Endodermal cell (in vitro differentiated cells): Measurements from ENCODE around the gene MYDGF. TPM values are rescaled to one million over a fixed set of nuclear protein-coding genes. Genes with fewer than 3 reads are reported as not detected.
A peak's percentile ranks its signal among the peaks of the same experiment; 100 is the strongest.

Experiments
- DNase-seq: peaks from one replicate; pipeline ENCODE4 v3.0.0-alpha.2; 2017
- H3K27ac ChIP-seq: 2 replicates; pipeline ENCODE4 v1.5.1; 2013; ENCODE audit warnings: mild to moderate bottlenecking, low read depth, low read length, moderate library complexity
- H3K27me3 ChIP-seq: 2 replicates; pipeline ENCODE4 v1.6.1; 2013; ENCODE audit warnings: mild to moderate bottlenecking, low read length, moderate library complexity; ENCODE audit not compliant: insufficient read depth, control insufficient read depth, poor library complexity, severe bottlenecking
- H3K36me3 ChIP-seq: 2 replicates; pipeline ENCODE4 v1.7.0; 2013; ENCODE audit warnings: mild to moderate bottlenecking, low read length, moderate library complexity; ENCODE audit not compliant: control insufficient read depth, insufficient read depth
- H3K4me1 ChIP-seq: one replicate; pipeline ENCODE4 v1.7.0; 2013; ENCODE audit warnings: low read length; ENCODE audit not compliant: control insufficient read depth, insufficient read depth
- H3K4me3 ChIP-seq: 2 replicates; pipeline ENCODE4 v1.5.1; 2013; ENCODE audit warnings: mild to moderate bottlenecking, low read length, moderate library complexity
- H3K9ac ChIP-seq: 2 replicates; pipeline ENCODE4 v1.6.1; 2013; ENCODE audit warnings: mild to moderate bottlenecking, low read length, moderate library complexity; ENCODE audit not compliant: poor library complexity, severe bottlenecking; ENCODE audit errors: extremely low read depth
- H3K9me3 ChIP-seq: 2 replicates; pipeline ENCODE4 v1.6.1; 2013; ENCODE audit warnings: mild to moderate bottlenecking, low read length, moderate library complexity; ENCODE audit not compliant: control insufficient read depth
- H3K27ac Mint-ChIP-seq: 2 replicates; pipeline ENCODE4 v1.8.0; 2020; ENCODE audit warnings: mixed read lengths
- H3K27me3 Mint-ChIP-seq: 2 replicates; pipeline ENCODE4 v1.8.0; 2021; ENCODE audit warnings: mild to moderate bottlenecking, mixed read lengths; ENCODE audit not compliant: insufficient read depth
- H3K36me3 Mint-ChIP-seq: 2 replicates; pipeline ENCODE4 v1.8.0; 2020; ENCODE audit warnings: low read depth, mixed read lengths
- H3K4me1 Mint-ChIP-seq: 2 replicates; pipeline ENCODE4 v1.8.0; 2020; ENCODE audit warnings: mixed read lengths
- H3K4me3 Mint-ChIP-seq: 2 replicates; pipeline ENCODE4 v1.8.0; 2020; ENCODE audit warnings: mild to moderate bottlenecking, moderate library complexity, mixed read lengths
- H3K9me3 Mint-ChIP-seq: 2 replicates; pipeline ENCODE4 v1.8.0; 2020; ENCODE audit warnings: mild to moderate bottlenecking, mixed read lengths
- CTCF ChIP-seq: fragments of 200-600 bp; sonication (generic); conservative IDR thresholded peaks from 2 replicates; pipeline ENCODE4 v1.5.0; 2021; ENCODE audit warnings: antibody characterized with exemption, mild to moderate bottlenecking
- WGBS, 2 experiments: methylation state at CpG; one replicate each; pipeline versions ENCODE4 v1.1.5 to v1.1.7; 2013; ENCODE audit warnings: missing lambda C conversion rate in 2 of 2, mixed read lengths in 1 of 2; ENCODE audit not compliant: insufficient coverage in 1 of 2, insufficient read length in 1 of 2; 5-methylcytosine and 5-hydroxymethylcytosine counted together
- total RNA-seq, 2 donors: library from RNA; stranded (reverse); fragmentation: NEBNext Ultra II Directional in 1 of 2; extraction: Animal tissue kit (Norgen Biotek cat#: 25700) in 1 of 2; gene quantifications; 2 replicates in 1 of 2; 3 replicates in 1 of 2; pipeline ENCODE4 v1.2.1, GENCODE V29; 2021

Gene MYDGF
- total RNA-seq, 2 donors from 2014 or later, result 58.7 to 64.0 TPM

- Mint-ChIP-seq H3K27me3 (no peaks in the 10 kb centered on the region), H3K36me3 (peaks cover 67% of the 10 kb centered on the region), H3K27ac (no peak overlapping the region), H3K4me1 (peaks cover 3% of the 10 kb centered on the region), H3K4me3 (no peak overlapping the region), H3K9me3 (no peaks in the 10 kb centered on the region)
- no peaks in the 10 kb centered on the region for H3K27me3 ChIP-seq
- no peak for DNase-seq
- peaks cover 61% of the 10 kb centered on the region for H3K36me3 ChIP-seq
- WGBS, 2 experiments, result 94 to 98% methylated on average over 7 to 8 of the region's 8 CpGs
- no peak overlapping the region for H3K9ac ChIP-seq
- no peak overlapping the region for H3K4me3 ChIP-seq
- H3K4me1 ChIP-seq, result no peaks in the 10 kb centered on the region
- TF ChIP-seq CTCF, result no peak
- H3K27ac ChIP-seq, result no peak overlapping the region
- no peaks in the 10 kb centered on the region for H3K9me3 ChIP-seq
These were observed 31.4 kb upstream of the MYDGF start for GRCh38 chr19:4701557-4701956.

- Histone ChIP-seq H3K36me3 (peaks cover 63% of the 10 kb centered on the region), H3K9me3 (no peaks in the 10 kb centered on the region), H3K4me3 (no peak overlapping the region), H3K27ac (no peak overlapping the region), H3K9ac (no peak overlapping the region), H3K4me1 (no peaks in the 10 kb centered on the region), H3K27me3 (no peaks in the 10 kb centered on the region)
- Mint-ChIP-seq H3K9me3 (no peaks in the 10 kb centered on the region), H3K4me1 (peaks cover 3% of the 10 kb centered on the region), H3K27me3 (no peaks in the 10 kb centered on the region), H3K36me3 (peaks cover 71% of the 10 kb centered on the region), H3K4me3 (no peak overlapping the region), H3K27ac (no peak overlapping the region)
- peak; percentile 35 for TF ChIP-seq CTCF
- 88 to 93% methylated on average over 11 of the region's 11 CpGs for WGBS, 2 experiments
- peak; percentile 71 for DNase-seq
These were observed 30.5 kb upstream of the MYDGF start for GRCh38 chr19:4700693-4700970.

- 93 to 94% methylated on average over 11 to 33 of the region's 33 CpGs for WGBS, 2 experiments
- no peaks in the 10 kb centered on the region for H3K4me1 ChIP-seq
- Mint-ChIP-seq H3K9me3 (no peaks in the 10 kb centered on the region), H3K4me3 (no peak overlapping the region), H3K27ac (no peak overlapping the region), H3K27me3 (no peaks in the 10 kb centered on the region), H3K36me3 (peaks cover 72% of the 10 kb centered on the region), H3K4me1 (no peaks in the 10 kb centered on the region)
- H3K9me3 ChIP-seq, result no peaks in the 10 kb centered on the region
- H3K36me3 ChIP-seq, result peaks cover 63% of the 10 kb centered on the region
- no peak overlapping the region for H3K4me3 ChIP-seq
- H3K27ac ChIP-seq, result no peak overlapping the region
- no peak overlapping the region for H3K9ac ChIP-seq
- no peak for TF ChIP-seq CTCF
- DNase-seq, result no peak
- no peaks in the 10 kb centered on the region for H3K27me3 ChIP-seq
These were observed 29.9 kb upstream of the MYDGF start for GRCh38 chr19:4699826-4700692.
